DMS79 treated with DMSO at 0.1 percent for 48 hours (cell line): Measurements from ENCODE around the gene SH2D1B.

Experiments used
- DNase-seq: peaks from one replicate; lab custom pipeline; 2025; lab: John Stamatoyannopoulos, UW

SH2D1B gene

GRCh38 chr1:162398999-162399580 lies 12.8 kb downstream of the SH2D1B start:
- no peak for DNase-seq

GRCh38 chr1:162397943-162398560 lies 13.9 kb downstream of the SH2D1B start:
- no peak for DNase-seq

- no peak for DNase-seq
Measured at GRCh38 chr1:162397039-162397448, 14.9 kb downstream of the SH2D1B start.

GRCh38 chr1:162396201-162396906 lies 15.6 kb downstream of the SH2D1B start:
- no peak for DNase-seq

- DNase-seq = peak; percentile 57
Measured at GRCh38 chr1:162391790-162392563, 20.0 kb downstream of the SH2D1B start.

GRCh38 chr1:162390396-162391185 lies 21.3 kb downstream of the SH2D1B start:
- peak; percentile 30 for DNase-seq

- no peak for DNase-seq
Measured at GRCh38 chr1:162389971-162390370, 22.0 kb downstream of the SH2D1B start.

- DNase-seq = no peak
Measured at GRCh38 chr1:162389021-162389818, 22.7 kb downstream of the SH2D1B start.

GRCh38 chr1:162388615-162389014 lies 23.3 kb downstream of the SH2D1B start:
- DNase-seq = no peak

- no peak for DNase-seq
Measured at GRCh38 chr1:162388083-162388594, 23.8 kb downstream of the SH2D1B start.

GRCh38 chr1:162387226-162388082 lies 24.5 kb downstream of the SH2D1B start:
- DNase-seq = peak; percentile 15

GRCh38 chr1:162386292-162387225 lies 25.4 kb downstream of the SH2D1B start:
- no peak for DNase-seq

- DNase-seq = no peak
Measured at GRCh38 chr1:162385702-162386101, 26.2 kb downstream of the SH2D1B start.

- no peak for DNase-seq
Measured at GRCh38 chr1:162385280-162385623, 26.7 kb downstream of the SH2D1B start.

GRCh38 chr1:162384601-162385279 lies 27.2 kb downstream of the SH2D1B start:
- no peak for DNase-seq

- no peak for DNase-seq
Measured at GRCh38 chr1:162384116-162384515, 27.8 kb downstream of the SH2D1B start.

- no peak for DNase-seq
Measured at GRCh38 chr1:162383516-162383915, 28.4 kb downstream of the SH2D1B start.

- no peak for DNase-seq
Measured at GRCh38 chr1:162383091-162383490, 28.8 kb downstream of the SH2D1B start.
